ENCODE measurements around the gene SKAP1.

DNA sequence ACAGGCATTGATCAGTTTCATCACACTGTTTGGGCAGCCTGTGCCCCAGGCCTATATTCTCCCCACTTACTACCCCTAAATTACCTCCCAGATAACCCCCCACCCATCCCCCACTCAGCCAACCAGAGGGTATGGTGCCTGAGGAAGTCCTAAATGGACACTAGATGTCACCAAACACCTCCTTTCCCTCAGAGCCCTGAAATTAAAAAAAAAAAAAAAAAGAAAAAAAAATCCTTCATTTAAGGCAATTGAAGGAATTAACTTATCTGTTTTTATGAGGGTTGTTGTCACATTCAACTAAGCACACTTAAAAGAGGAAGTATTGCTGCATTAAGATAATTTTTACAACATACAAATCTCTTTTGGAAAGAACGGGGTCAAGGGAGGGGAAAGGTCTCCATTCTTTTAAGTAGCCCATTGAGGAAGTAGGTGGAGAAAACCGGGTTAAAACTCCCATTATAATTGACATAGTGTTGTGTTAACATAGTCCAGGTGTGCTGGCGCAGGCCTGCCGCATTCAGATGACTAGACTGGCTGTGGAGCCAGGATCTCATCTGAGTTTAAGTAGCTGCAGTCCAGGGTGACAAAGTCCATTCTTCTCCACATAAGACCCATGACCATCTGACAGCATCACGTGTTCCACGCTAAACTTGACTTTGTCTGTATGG, 276.2 kb downstream of the SKAP1 start:
- TF ChIP-seq, protein P1, sequence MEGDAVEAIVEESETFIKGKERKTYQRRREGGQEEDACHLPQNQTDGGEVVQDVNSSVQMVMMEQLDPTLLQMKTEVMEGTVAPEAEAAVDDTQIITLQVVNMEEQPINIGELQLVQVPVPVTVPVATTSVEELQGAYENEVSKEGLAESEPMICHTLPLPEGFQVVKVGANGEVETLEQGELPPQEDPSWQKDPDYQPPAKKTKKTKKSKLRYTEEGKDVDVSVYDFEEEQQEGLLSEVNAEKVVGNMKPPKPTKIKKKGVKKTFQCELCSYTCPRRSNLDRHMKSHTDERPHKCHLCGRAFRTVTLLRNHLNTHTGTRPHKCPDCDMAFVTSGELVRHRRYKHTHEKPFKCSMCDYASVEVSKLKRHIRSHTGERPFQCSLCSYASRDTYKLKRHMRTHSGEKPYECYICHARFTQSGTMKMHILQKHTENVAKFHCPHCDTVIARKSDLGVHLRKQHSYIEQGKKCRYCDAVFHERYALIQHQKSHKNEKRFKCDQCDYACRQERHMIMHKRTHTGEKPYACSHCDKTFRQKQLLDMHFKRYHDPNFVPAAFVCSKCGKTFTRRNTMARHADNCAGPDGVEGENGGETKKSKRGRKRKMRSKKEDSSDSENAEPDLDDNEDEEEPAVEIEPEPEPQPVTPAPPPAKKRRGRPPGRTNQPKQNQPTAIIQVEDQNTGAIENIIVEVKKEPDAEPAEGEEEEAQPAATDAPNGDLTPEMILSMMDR (IDR thresholded peaks at IDR 0.05), result peak in 5 of 7 experiments; percentile 11 to 56 (median 26)
- TF ChIP-seq POLR2A (IDR thresholded peaks at IDR 0.05), result no peak

All from stomach (tissue), 4 donors.